Hypothalamus (tissue), 51 donors: ENCODE results near the gene MSI2.

ENCODE experiments used
- DNase-seq, 51 donors: peaks; one replicate each; lab custom pipeline; 2025; lab: John Stamatoyannopoulos, UW

MSI2 gene

DNA sequence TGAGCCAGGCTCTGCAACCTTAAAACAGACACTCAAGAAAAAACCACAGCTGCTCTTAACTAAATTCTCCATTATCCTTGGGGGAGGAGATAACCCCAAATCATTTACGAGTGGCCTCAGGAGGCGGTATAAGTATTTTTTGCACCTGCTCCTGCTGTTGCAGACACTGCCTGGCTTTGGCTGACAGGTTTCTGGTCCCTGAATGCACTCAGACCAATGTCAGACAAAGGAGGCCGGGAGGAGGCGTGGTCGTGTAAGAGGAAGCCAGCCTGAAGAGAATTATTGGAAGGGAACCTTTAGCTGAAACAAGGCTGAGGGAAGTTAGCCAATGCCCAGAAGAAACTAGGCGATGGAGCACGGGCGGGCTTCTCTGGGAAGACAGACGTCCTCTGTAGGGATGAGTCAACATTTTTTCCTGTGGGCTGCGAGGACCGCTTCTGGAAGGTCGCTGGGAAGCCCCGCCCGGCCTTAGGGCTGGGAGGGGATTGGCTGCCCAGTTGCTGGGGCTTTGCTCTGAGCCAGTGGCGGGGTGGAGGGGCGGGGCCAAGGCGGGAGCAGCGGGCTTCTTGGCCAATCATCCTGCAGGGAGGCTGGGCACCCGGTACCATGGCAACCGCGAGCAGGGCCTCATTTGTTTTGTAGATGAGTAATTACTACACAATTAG lies 406.5 kb downstream of the MSI2 start:
- peak; percentile 56 to 99 (median 98) for DNase-seq

DNA sequence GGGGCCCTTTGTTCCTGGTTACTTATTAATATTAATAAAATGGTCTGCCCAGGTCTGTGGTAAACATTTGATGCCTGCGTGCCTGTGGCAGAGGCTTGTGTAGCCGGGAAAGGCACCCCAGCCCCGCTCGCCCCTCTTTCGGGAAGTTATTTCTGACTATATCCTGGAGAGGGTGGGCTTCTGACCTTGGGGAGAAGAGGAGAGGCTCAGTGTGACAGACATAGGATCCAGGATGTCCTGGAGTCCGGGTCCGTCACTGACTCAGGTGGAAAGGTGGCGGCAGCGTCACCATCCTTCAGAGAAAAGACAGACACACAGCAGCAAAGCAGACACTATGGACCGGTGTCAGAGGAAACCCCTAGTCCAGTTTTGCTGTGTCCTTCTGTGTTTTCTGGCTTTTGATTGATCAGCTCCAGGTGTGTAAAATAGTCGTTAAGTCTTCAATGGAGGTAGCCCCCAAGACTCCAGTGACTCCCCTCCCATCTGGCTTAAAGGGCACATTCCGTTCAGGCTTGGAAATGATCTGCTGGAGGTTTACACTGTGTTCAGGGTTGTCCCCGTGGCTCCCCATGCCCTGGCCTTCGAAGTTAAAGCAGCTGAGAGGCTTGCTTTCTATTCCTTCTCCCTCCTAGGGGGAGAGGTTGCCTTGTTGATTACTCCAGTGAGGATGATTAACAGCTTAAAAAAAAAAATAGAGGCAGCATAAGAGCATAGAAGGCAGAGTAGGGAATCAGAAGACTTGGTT lies 407.2 kb downstream of the MSI2 start:
- peak in 8 of 51 donors; percentile 41 to 86 (median 54) for DNase-seq

DNA sequence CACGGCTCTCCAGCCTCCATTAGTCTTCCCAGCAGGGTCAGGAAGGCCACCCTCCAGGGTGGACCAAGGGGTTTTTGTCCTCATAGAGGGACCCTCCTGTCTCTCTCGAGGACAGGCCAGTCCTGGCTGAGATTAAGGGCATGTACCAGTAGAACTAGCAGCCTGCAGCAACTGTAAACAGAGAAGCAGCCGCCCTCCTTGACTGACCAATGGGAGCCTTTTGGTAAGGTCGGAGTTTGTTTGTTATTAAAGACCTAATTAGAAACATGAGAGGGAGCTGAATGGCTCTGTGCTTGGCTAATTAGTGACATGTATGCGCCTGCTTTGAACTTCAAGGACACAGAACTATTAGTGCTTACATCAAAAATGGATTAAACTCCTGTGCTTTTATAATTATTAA lies 408.8 kb downstream of the MSI2 start:
- peak in 4 of 51 donors; percentile 8 to 42 (median 27) for DNase-seq

DNA sequence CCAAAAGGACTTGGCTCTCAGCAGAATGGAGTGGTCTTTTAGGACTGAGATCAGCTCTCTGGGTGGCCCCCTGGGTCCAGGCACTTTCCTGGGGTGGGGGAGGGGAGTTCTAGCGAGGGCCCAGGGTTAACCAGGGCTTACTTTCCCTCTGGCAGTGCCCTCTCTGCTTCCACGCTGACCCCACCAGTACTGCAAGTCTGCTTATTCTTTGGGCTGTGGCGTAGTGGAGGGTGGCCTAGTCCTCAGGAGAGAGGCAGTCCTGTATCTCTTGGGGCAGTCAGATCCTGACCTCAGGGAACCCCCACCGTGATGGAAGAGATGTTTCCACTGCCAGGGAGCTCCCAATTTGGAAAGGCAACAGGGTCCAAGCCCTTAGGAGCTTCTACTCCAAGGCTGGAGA lies 409.4 kb downstream of the MSI2 start:
- DNase-seq: no peak

DNA sequence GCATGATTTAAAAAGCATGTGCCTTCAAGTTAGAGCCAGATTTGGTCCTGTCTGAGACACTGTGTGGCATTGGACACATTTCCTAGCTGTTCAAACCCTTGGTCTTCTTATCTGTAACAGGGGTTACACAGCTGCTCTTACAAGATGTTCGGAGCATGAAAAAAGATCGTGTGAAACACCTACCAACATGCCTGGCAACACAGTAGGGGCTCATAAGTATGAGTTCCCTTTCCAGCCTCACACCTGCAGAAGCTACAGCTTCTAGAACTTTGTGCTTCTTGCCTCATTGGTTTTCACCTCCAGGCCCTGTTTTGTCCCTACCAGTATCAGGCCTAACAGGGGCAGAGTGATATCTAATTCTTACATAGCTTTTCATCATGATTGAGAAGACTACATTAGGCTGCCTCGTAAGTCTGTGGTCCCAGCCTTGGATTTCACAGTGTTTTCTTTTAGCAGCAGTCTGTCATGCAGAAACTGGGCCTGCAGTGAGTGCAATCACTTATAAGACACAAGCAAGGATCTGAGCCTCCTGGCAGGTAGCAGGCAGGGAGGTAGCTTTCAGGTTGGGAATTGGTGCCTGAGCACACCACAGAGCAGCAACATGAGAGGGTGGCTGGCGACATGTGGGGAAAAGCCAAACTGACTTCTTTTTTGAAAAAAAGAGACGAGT lies 410.0 kb downstream of the MSI2 start:
- DNase-seq: no peak

DNA sequence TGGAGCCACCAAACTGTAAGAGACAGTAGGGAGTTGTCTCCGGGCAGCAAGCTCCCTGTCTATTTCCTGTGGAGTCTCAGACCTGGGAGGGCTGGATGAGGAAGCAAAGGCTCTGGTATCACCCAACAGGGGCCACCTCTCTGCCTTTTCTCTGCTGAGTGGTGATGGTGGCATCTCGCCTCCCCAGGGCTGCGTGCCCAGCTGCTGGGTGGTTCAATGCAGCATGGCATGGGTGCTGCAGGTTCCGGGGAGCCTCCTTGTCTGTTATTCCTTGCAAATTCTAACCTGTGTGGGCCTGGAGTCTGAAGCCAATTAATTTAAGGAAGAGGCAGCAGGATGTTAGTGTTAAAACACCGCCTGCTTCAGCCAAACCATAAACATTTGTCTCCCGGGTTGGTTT lies 410.6 kb downstream of the MSI2 start:
- DNase-seq: no peak

DNA sequence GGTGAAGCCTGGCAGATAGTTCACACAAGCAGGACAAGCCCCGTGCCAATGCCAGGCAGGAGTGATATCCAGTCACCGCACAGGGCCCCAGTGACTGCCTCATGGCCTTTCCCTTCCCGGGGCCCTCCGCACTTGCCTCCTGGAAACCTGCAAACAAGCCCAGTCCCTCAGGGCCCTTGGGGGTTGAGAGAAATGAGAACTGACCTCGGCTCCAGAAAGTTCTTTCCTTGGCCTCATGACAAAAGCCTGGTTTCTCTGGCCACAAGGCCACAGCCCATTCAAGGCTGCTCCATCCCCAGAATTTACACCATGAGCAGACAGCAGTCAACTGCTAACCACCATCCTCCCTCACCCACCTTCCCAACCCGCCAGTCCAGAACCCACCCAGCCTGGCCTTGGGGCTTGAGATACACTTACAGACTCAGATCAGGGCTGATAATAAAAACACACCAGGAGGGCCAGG lies 411.2 kb downstream of the MSI2 start:
- no peak for DNase-seq

DNA sequence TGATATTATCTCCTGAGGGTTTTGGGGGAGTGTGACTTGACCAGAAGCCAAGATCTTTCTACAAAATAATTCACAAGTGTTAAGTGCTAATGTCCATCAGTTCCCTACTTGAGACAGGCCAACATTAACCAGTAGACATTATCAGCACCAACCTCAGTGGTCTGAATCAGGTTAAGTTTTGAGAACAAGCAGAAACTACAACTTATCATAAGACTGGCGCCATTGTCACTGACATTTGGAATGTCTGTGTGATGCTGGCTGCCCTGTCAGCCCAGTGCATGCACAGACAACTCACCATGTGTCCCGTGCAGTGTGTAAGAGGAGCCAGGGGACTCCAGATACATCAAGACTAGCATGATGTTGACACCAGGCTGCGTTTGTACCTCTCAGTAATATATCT lies 412.0 kb downstream of the MSI2 start:
- DNase-seq: no peak

DNA sequence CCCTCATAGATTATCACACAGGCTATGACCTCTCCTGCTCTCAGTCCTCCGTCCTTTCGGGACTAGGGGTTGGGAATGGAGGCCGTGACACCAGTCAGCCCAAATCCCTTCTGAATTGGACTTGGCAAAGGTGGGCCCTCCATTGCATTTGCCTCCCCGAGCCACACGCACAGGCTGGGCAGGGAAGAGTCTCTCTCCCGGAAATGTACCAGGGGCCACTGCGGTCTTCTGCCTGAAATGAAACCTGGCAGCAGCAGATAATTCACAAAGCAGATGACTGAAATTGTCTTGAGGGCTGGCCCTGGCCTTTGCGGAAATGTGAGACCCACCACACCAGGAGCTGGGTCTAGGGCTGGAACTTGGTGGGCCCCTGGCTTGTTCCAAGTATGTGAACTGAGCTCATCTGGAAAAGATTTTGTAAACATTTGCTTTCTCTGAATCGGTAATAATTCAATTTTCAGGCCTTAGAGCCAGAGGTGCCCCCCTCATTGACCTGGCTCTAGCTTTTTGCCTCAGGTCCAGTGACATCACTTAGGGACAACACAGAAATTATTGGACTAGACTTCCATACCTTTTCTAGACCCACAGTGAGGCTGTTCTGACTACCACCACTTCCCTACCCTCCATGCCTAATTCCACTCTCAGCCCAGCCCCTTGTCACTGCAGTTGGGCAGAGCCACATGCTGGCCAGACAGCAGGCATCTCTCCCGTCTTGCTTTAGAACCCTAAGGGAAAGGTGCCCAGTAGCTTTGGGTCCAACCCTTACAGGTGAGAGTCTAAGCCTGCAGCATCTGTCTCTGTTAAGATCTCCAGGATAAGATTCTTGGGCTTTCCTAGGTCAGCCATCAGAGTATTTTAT lies 413.6 kb downstream of the MSI2 start:
- no peak for DNase-seq

DNA sequence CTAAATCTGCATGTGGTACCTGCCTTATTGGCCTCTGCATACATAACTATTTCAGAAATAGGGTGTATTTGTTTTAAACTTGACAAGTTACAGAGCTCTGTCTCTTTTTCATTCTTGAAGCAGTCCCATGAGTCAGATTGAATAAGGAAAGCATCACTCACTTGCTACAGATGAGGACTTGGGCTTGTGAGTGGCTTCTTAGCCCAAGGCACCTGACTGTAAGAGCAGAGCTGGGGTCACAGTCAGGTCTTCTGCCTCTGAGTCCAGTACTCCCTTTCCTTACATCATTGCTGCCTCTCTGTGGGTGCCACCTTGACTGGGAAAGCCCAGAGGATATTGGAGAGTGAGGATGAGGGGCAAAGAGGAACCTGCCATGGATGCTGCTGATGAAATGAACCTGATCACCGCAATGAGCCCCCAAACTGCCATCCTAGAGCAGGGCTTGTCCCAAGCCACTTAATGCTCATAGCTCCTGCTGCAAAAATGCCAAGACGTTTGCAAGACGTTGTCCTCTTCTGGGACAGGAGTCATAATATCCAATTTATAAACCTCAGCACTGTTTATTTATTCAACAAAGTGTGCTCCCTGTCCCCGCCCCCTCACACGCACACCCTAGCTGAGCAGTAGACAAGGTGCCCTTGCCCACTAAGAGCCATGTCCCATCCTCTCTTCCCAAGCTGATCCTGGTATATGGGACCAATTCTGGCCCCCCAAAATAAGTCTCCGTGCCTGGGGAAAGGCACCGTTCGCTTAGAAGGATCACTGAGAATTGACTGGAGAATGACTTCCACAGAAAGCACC lies 414.6 kb downstream of the MSI2 start:
- DNase-seq: no peak

DNA sequence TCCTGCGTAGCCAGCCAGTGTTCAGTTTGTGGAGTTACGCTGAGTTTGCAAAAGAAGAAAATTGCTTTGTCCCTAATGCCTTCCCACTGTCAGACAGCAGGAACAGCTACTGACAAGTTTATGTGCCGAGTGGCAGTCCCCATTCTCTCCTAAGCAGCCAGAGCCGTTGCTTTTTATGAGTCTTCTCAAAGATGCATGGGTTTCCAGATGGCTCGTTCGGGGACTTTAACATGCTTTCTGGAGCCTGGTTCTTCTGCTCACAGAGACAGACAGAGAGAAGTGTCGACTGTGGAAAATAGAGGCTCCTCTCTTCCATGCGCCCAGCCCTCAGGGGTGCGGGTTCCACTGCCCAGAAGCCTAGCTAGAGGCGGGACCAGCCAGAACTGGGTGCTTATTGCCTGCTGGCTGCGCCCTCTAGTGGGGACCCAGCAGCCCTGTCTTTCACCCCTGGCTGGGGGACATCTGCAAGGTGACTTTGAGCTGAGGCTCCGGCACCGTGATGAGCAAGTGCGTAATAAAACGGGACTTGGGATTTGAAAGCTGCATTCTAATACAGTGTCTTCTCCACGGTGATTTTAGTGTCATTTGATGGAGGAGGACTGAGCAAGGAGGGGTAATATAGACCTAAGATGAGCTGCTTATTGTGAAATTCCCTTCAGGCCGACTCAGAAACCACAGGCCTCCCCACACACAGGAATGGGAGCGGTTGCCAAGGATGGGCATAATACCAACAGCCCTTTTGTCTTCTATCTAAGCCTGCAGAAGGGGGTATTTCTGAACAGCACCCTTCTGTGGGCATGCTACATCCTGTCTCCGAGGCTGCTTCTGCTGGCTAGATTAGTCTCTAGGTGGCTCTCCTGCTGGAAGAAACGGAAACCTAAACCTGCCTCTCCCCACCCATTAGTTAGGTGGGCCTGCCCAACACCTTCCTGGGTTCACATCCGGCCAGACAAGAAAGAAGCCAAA lies 415.6 kb downstream of the MSI2 start:
- DNase-seq: peak in 48 of 51 donors; percentile 24 to 84 (median 69)

DNA sequence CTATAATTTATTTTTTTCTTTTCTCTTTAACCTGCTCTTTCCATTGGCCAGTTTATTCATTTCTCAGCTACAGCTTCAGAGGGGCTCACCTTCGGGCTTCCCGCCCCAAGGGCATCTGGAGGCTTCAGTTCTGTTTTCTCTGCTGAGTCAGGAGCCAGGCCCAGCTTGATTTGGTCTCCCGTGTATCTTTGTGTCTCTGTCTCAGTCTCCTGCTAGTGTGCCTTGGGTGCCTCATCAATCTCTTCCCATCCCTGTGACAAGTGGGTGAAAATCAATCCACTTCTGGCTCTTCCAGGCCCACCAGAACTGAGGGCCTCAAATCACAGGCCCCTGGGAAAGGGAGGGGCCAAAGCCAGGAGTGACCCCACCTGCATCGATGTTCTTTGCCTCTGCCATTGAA lies 416.6 kb downstream of the MSI2 start:
- DNase-seq: no peak

DNA sequence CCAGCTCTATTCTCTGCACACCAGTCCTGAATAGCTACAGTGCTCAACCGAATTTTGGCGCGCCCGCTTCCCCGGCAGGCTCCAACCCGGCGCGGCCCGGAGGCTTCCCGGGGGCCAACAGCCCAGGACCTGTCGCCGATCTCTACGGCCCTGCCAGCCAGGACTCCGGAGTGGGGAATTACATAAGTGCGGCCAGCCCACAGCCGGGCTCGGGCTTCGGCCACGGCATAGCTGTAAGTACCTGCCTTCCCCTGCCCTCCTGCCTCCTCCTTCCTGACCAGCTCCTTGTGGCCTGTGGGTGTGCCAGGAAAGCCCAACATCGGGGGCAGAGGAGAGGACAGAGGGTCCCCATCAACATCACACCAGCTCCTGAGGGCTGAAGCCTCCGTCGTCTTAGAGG lies 418.6 kb downstream of the MSI2 start:
- DNase-seq: peak in 19 of 51 donors; percentile 26 to 72 (median 50)

DNA sequence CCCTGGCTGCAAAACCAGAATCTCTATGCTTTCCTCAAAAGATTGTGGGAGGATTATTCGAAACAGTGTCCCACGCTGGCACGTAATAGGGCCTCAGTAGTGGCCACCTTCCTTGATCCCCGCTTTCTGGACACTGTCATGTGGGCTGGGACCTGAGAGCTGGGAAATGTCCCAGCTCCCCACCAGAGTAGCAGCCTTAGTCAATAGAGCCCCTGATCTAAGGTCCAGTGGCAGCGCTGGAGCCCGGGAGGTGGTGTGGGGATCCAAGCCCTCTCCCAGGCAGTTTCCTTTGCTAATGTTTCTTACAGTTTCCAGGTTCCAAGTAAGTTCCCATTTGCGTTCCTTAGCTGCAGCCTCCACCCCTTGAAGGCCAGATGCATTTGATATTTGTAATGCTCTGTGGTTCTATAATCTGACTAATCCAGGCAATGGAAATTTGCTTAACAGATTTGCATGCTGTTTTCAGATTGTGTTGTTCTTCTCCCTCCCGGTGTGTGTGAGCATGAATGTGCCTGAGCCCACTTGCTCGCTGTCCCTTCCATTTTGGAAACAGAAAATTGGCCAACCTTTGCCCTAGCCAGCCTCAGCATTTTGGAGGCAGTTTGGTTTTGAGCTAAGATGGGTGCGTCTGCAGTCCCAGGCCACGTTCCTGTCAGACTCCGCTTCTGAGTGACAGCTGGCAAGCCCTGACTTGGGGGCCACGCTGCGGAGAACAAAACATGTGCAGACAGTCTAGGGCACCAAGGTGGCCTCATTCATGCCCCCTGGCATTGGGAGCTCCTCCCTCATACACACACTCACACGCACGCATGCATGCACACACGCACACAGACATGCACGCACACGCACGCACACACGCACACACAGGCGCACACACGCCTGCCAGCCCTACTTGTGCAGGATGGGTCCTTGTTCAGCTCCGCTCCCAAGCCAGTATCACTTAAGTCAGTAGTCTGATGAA lies 419.4 kb downstream of the MSI2 start:
- no peak for DNase-seq

DNA sequence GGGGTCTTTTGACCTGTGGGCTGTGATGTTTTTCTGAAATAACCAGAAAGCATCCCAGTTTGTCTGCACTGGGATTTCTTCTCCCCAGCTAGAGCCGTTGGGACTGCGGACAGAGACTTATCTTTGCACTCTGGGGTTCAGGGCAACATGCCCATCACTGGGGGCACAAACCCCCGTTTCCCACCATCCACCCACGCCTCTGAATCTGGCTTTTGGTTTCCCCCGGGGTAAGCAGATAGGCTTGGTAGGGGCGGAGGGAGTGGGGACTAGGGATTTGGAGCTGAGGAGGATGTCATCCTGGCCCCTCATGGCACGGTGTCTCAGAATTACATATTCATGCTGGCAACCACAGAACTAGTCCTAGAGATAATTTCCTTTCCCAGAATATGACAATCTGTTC lies 420.2 kb downstream of the MSI2 start:
- no peak for DNase-seq

DNA sequence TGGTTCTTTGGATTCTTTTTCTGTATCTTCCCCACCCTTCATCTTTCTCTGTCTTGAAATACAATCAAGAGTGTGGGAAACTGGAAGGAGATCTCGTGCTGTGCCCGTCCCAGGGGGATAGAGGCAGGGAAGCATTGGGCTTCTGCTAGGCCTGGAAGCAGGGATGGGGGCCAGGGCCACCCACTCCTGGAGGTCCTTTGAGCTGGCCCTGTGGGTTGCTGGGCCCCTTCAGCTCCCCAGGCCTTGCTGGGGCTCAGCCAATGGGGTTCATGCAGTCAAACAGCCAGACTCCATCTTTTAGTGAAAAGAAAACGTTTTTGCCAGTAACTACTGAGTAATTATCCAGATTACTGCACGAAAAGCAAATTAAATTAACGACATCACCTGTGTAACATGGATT lies 421.0 kb downstream of the MSI2 start:
- DNase-seq: no peak

DNA sequence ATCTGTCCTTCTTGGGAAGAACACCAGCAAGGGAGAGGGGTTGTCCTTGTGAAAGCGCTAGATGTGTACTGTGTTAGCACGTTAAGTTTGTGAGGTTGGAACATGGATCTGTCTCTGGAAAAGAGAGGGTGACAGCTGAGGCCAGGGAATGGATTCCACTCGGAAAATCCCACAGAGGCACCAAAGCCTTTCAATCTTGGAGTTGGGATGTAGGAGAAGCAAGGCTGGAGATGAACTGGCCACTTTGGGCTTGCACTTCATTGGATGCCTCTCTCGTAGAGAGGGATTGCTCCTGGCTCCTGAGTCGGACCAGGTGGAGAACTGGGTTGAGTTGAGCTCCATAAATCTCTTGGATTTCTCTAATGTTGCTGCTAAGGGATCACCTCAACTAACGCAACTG lies 421.5 kb downstream of the MSI2 start:
- no peak for DNase-seq

DNA sequence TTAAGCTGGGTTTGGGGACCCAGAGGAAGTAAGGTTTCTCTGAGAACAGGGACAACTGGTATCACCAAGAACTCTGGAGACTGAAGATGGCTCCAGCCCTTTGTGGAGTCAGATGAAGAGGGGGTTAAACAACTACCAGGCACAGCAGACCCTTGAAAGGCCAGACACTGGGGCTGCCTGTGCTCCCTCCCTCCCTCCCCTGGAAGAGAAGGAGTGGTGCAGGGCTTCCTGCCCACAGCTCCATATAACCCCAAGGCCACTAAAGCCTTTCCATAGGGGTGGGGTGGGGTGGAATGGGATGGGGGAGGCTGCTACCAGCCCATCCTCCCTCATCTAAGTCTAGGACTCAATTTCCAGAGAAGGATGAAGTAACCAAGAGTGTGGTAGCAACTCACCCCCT lies 422.1 kb downstream of the MSI2 start:
- no peak for DNase-seq
